Caco-2 (cell line): Measurements from ENCODE around the gene APH1B. TPM values are rescaled to one million over a fixed set of nuclear protein-coding genes. Genes with fewer than 3 reads are reported as not detected.

Experiments used
- Bru-seq: library from RNA; stranded (reverse); fragments of 400-500 nt; gene quantifications from one replicate; lab custom pipeline; 2021; lab: Mats Ljungman, UMichigan
- BruChase-seq, 2 experiments: library from RNA; stranded (reverse); fragments of 400-500 nt; gene quantifications; one replicate each; lab custom pipeline; 2021; lab: Mats Ljungman, UMichigan
- BruUV-seq: library from RNA; stranded (reverse); fragments of 400-500 nt; replicated peaks from 2 replicates; lab custom pipeline; 2021; lab: Mats Ljungman, UMichigan
- CTCF ChIA-PET: fragments of 300-600 bp; sonication (Branson Sonifier 250); formaldehyde crosslinking; loops from one replicate; lab custom pipeline; 2022; ENCODE audit warnings: antibody characterized with exemption; lab: Charles Lee
- POLR2A ChIA-PET: fragments of 300-600 bp; sonication (Branson Sonifier 250); formaldehyde crosslinking; loops from one replicate; lab custom pipeline; 2022; ENCODE audit warnings: antibody characterized with exemption; lab: Charles Lee
- DNase-seq, 2 experiments: peaks; one replicate each; pipeline versions ENCODE4 v3.0.0 to v3.0.0-alpha.2; 2020 to 2022
- H3K27me3 ChIP-seq: replicated peaks from 2 replicates; pipeline ENCODE4 v1.6.0; 2011; ENCODE audit warnings: low read length; ENCODE audit not compliant: control insufficient read depth, insufficient read depth
- H3K36me3 ChIP-seq: 2 replicates; pipeline ENCODE4 v1.5.1; 2011; ENCODE audit warnings: low read length; ENCODE audit not compliant: control insufficient read depth, insufficient read depth
- H3K4me1 ChIP-seq: fragments of 250-450 bp; sonication (Bioruptor Pico); 2 replicates; pipeline ENCODE4 v1.5.1; 2020; ENCODE audit warnings: mild to moderate bottlenecking
- H3K4me3 ChIP-seq: 2 replicates; pipeline ENCODE4 v1.5.1; 2011; ENCODE audit warnings: low read depth, mild to moderate bottlenecking, control low read depth, low read length
- H3K9me3 ChIP-seq: fragments of 250-450 bp; sonication (Bioruptor Pico); 2 replicates; pipeline ENCODE4 v1.5.1; 2020; ENCODE audit warnings: mild to moderate bottlenecking, moderate library complexity
- H3K27ac Mint-ChIP-seq: one replicate; pipeline ENCODE4 v1.8.0; 2022; ENCODE audit warnings: mixed read lengths; ENCODE audit not compliant: unreplicated experiment
- H3K27me3 Mint-ChIP-seq: one replicate; pipeline ENCODE4 v1.8.0; 2022; ENCODE audit warnings: mixed read lengths; ENCODE audit not compliant: insufficient read depth, unreplicated experiment
- H3K36me3 Mint-ChIP-seq: one replicate; pipeline ENCODE4 v1.8.0; 2022; ENCODE audit warnings: mild to moderate bottlenecking, mixed read lengths; ENCODE audit not compliant: insufficient read depth, unreplicated experiment
- H3K4me1 Mint-ChIP-seq: one replicate; pipeline ENCODE4 v1.8.0; 2022; ENCODE audit warnings: low read depth, mixed read lengths; ENCODE audit not compliant: unreplicated experiment
- H3K4me3 Mint-ChIP-seq: one replicate; pipeline ENCODE4 v1.8.0; 2022; ENCODE audit warnings: mild to moderate bottlenecking, moderate library complexity, mixed read lengths; ENCODE audit not compliant: unreplicated experiment
- H3K9me3 Mint-ChIP-seq: one replicate; pipeline ENCODE4 v1.8.0; 2022; ENCODE audit warnings: mixed read lengths; ENCODE audit not compliant: unreplicated experiment
- CTCF ChIP-seq, 2 experiments: fragments of 200-600 bp in 1 of 2; IDR thresholded peaks; 1 replicate in 1 of 2; 2 replicates in 1 of 2; pipeline versions ENCODE4 v1.5.1 to v1.8.0; 2011 to 2022; ENCODE audit warnings: antibody characterized with exemption in 1 of 2, control low read depth in 1 of 2, inconsistent platforms in 1 of 2, low read depth in 1 of 2, low read length in 1 of 2, mild to moderate bottlenecking in 1 of 2, moderate library complexity in 1 of 2; ENCODE audit not compliant: insufficient read depth in 1 of 2, severe bottlenecking in 1 of 2, unreplicated experiment in 1 of 2
- intact Hi-C: fragments of 100-400 bp; cut with micrococcal nuclease; formaldehyde crosslinking; loops from one replicate; pipeline ENCODE4 v1.10.0; 2022; ENCODE audit not compliant: unreplicated experiment
- long read RNA-seq: library from polyadenylated mRNA; stranded (forward); transcript quantifications from one replicate; pipeline ENCODE4 v2.0.0, GENCODE V29; 2022
- total RNA-seq: library from RNA; stranded (reverse); gene quantifications from 2 replicates; pipeline ENCODE4 v1.2.3, GENCODE V29; 2022

Gene APH1B
- total RNA-seq (17.3 and 20.3 TPM in 2 replicates), Bru-seq, nascent RNA (percentile 69 among the genes with signal in this experiment), BruChase-seq, experiment 1, labeled RNA remaining after a 2-hour chase (percentile 75 among the genes with signal in this experiment), BruChase-seq, experiment 2, labeled RNA remaining after a 6-hour chase (percentile 75 among the genes with signal in this experiment)
- long read RNA-seq, full-length matches to known transcripts, result 8 of 10 reads
- long read RNA-seq, partial matches to known transcripts, result 0 of 10 reads
- long read RNA-seq, other reads (novel, unspliced or antisense), result 2 of 10 reads

DNA sequence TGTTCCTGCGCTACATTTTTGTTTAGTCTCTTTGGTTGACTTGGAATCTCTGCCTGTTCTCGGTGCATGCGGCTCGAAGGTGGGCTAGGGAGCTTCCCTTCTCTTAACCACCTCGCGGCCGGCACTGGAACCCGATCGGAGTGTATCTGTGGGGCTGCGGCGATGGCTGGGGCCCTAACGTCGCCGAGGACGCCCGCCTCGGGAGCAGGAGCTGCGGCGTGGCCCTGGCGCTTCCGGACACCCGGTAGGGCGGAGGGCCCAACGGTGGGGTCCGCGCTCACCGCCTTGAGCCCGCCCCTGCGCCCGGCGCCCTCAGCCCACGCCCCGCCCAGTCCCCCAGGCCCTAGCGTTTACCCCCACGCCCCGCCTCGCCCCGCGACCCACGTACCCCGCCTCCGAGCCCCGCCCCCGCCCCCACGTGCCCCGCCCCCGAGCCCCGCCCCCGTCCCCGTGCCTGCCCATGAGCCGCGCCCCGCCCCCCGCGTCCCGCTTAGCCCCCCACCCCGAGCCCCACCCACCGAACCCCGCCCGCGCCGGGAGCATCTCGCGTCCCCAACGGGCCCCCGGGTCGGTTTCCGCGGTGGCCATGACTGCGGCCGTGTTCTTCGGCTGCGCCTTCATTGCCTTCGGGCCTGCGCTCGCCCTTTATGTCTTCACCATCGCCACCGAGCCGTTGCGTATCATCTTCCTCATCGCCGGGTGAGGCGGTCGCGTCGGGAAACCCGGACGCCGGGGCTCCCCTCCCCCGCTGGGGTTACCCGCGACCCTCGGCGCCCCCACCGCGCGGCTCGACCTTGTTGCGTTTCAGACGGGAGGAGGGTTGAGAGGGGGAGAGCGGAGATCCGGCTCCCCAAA is at the start of gene APH1B:
APH1B (plus strand) TSS at position 568 of the 855 bp plus-strand sequence; CDS start at position 587, 19 bp downstream.
- no TSS peak for BruUV-seq
- peak within 1 kb of the TSS; percentile 76 for H3K4me3 ChIP-seq
- peaks cover 6% of the 10 kb centered on the region for H3K36me3 Mint-ChIP-seq
- no peaks in the 10 kb centered on the region for H3K9me3 Mint-ChIP-seq
- 0 out of 2 replicates have a peak, but pooled peaks cover 7% of the 10 kb centered on the region for H3K9me3 ChIP-seq
- peaks cover 19% of the 10 kb centered on the region for H3K4me1 Mint-ChIP-seq
- H3K36me3 ChIP-seq, result no peaks in the 10 kb centered on the region
- peak within 1 kb of the TSS; percentile 81 for H3K4me3 Mint-ChIP-seq
- TF ChIP-seq CTCF (IDR thresholded peaks at IDR 0.05; ENCODE audit: insufficient read depth in 1 of 2, low read depth in 1 of 2, low read length in 1 of 2, severe bottlenecking in 1 of 2, unreplicated experiment in 1 of 2), result no peak
- ChIA-PET CTCF (interaction anchor here (0.6 to 1.3 kb wide), 2 partner anchors 188 to 230 kb away, joined by 3 to 4 read pairs; no protein-coding TSS in a partner anchor), POLR2A (interaction anchor here (0.6 to 1.1 kb wide), 6 partner anchors 13 to 259 kb away, joined by 4 to 5 read pairs (median 4); partner anchors contain the start of gene RPS27L)
- intact Hi-C loops, result loop anchor here (1.0 to 2.0 kb wide), 2 partner anchors 88 to 118 kb away; partner anchors contain the start of gene RAB8B
- H3K27ac Mint-ChIP-seq, result peak within 1 kb of the TSS; percentile 42
- no peaks in the 10 kb centered on the region for H3K27me3 ChIP-seq
- no peaks in the 10 kb centered on the region for H3K4me1 ChIP-seq
- DNase-seq, result peak; percentile 86 to 88
- H3K27me3 Mint-ChIP-seq, result no peaks in the 10 kb centered on the region

GRCh38 chr15:63227689-63228088 is 49.7 kb upstream of the APH1B start:
- H3K27me3 ChIP-seq, result no peaks in the 10 kb centered on the region
- TF ChIP-seq CTCF (IDR thresholded peaks at IDR 0.05; ENCODE audit: insufficient read depth in 1 of 2, low read depth in 1 of 2, low read length in 1 of 2, severe bottlenecking in 1 of 2, unreplicated experiment in 1 of 2), result no peak
- intact Hi-C loops, result no loop called here
- Mint-ChIP-seq H3K9me3 (no peaks in the 10 kb centered on the region), H3K27me3 (no peaks in the 10 kb centered on the region), H3K36me3 (no peaks in the 10 kb centered on the region), H3K27ac (no peak overlapping the region), H3K4me1 (peaks cover 6% of the 10 kb centered on the region), H3K4me3 (no peak overlapping the region)
- no peak overlapping the region for H3K4me3 ChIP-seq
- 0 out of 2 replicates have a peak, but pooled peaks cover 3% of the 10 kb centered on the region for H3K4me1 ChIP-seq
- no TSS peak for BruUV-seq
- POLR2A ChIA-PET, result no interaction called here
- CTCF ChIA-PET, result no interaction called here
- DNase-seq, result no peak
- no peaks in the 10 kb centered on the region for H3K9me3 ChIP-seq
- H3K36me3 ChIP-seq, result no peaks in the 10 kb centered on the region

DNA sequence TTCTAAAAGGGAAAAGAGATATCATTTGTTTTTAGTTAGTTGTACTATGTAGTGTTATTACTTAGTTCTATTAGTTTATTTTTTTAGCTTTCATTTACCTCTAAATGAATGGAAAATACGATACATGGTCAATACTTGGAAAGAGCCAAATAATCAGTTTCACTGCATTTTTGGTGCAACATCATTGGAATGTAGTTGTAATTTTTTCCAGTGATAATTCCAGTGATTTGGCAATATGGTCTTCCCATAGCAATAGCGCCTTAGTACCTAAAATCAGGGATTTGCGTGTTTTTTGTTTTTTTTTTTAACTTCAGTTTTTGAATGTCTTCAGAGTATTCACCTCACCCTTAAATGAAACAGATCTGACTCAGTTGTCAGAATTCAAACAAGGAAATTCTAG is 46.2 kb upstream of the APH1B start:
- no peak overlapping the region for H3K4me3 Mint-ChIP-seq
- H3K36me3 Mint-ChIP-seq, result no peaks in the 10 kb centered on the region
- H3K27me3 ChIP-seq, result no peaks in the 10 kb centered on the region
- intact Hi-C loops, result no loop called here
- no peak overlapping the region for H3K4me3 ChIP-seq
- no peaks in the 10 kb centered on the region for H3K36me3 ChIP-seq
- POLR2A ChIA-PET, result no interaction called here
- no peaks in the 10 kb centered on the region for H3K27me3 Mint-ChIP-seq
- DNase-seq, result no peak
- TF ChIP-seq CTCF (IDR thresholded peaks at IDR 0.05; ENCODE audit: insufficient read depth in 1 of 2, low read depth in 1 of 2, low read length in 1 of 2, severe bottlenecking in 1 of 2, unreplicated experiment in 1 of 2), result no peak
- H3K4me1 Mint-ChIP-seq, result peaks cover 14% of the 10 kb centered on the region
- H3K9me3 ChIP-seq, result no peaks in the 10 kb centered on the region
- H3K27ac Mint-ChIP-seq, result no peak overlapping the region
- BruUV-seq, result no TSS peak
- H3K9me3 Mint-ChIP-seq, result no peaks in the 10 kb centered on the region
- CTCF ChIA-PET, result no interaction called here
- H3K4me1 ChIP-seq, result peaks cover 14% of the 10 kb centered on the region
